Right lobe of liver (tissue), 4 donors: ENCODE measurements around the gene TBXAS1.

Source experiments
- POLR2A ChIP-seq: fragments of 450-650 bp; IDR thresholded peaks from one replicate; pipeline ENCODE4 v1.6.1; 2017; ENCODE audit warnings: antibody characterized with exemption, mild to moderate bottlenecking
- TF ChIP-seq, protein P1 (sequence below), 4 donors: fragments of 200-600 bp in 3 of 4; fragments of 450-650 bp in 1 of 4; IDR thresholded peaks; one replicate each; pipeline versions ENCODE4 v1.5.1 to v1.8.0; 2016 to 2022; ENCODE audit warnings: antibody characterized with exemption in 4 of 4, mild to moderate bottlenecking in 2 of 4
- donor health status: DM: no; HTN: no; CAD: no.
- donor health status: DM: no; HTN: no; CAD: no.
- donor health status: DM: no; HTN: yes; CAD: no.

DNA sequence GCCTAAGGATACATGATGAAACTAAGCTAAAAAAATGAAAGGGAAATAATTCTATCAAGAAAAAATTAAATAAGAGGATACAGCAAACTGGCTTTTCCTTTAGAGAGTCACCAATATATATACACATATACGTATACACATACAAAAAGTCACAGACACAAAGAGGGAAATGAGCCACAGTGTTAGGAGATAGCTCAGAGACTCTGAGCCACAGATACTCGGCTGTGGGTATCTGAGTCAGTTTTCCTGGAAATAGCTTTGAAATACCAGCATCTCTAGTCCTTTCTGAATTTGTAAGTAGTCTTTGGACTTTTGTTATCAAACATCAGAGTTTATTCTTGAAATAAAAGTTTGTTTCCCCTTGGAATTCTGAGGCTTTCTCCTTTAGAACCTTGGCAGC lies 111.8 kb downstream of the TBXAS1 start:
- TF ChIP-seq, protein P1, sequence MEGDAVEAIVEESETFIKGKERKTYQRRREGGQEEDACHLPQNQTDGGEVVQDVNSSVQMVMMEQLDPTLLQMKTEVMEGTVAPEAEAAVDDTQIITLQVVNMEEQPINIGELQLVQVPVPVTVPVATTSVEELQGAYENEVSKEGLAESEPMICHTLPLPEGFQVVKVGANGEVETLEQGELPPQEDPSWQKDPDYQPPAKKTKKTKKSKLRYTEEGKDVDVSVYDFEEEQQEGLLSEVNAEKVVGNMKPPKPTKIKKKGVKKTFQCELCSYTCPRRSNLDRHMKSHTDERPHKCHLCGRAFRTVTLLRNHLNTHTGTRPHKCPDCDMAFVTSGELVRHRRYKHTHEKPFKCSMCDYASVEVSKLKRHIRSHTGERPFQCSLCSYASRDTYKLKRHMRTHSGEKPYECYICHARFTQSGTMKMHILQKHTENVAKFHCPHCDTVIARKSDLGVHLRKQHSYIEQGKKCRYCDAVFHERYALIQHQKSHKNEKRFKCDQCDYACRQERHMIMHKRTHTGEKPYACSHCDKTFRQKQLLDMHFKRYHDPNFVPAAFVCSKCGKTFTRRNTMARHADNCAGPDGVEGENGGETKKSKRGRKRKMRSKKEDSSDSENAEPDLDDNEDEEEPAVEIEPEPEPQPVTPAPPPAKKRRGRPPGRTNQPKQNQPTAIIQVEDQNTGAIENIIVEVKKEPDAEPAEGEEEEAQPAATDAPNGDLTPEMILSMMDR (IDR thresholded peaks at IDR 0.05): no peak
- TF ChIP-seq POLR2A: no peak
